Measurements from ENCODE around the gene SLC39A5.
A peak's percentile ranks its signal among the peaks of the same experiment; 100 is the strongest.
"Not testable (repeated sequence)": the region's sequence is repeated elsewhere in the genome, so short reads cannot be mapped to it uniquely, and the experiment has no call there.

Gene SLC39A5

DNA sequence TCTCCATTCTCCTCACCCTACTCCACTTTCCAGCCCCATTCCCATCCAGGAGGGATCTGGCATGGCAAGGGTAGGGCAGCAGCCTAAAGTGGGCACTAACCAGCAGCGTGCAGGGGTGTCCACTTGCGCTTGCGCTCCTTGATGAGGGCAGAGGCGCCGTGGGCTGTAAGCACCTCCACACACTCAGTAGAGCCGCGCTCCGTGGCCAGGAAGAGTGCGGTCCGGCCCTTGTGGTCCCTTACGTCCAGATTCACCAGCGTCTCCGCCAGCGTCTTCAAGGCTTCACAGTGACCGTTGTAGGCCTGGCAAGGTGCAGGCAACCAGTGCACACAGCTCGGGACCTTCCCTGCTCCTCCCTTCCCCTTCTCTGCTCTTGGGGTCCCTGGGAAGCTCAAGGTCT, 18.1 kb downstream of the SLC39A5 start:
- no peak for DNase-seq (ENCODE audit: low read depth)

DNA sequence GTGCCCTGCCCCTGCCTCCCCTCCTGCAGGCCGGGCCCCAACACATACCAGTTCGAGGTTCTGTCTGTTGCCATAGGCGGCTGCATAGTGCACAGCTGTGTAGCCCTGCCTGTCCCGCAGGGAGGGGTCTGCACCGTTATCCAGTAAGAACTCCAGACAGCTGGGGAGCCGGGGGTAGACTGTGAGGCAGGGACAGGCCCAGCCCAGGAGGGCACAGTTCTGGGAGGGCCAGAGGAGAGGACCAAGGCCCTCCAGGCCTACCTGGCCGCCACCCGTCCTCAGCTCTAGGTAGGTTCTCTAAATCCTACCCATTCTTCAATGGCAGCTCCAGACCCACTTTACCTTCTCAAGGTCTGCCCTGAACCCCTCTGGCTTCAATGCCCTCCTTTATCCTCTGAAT, 18.9 kb downstream of the SLC39A5 start:
- DNase-seq (ENCODE audit: low read depth) = no peak

DNA sequence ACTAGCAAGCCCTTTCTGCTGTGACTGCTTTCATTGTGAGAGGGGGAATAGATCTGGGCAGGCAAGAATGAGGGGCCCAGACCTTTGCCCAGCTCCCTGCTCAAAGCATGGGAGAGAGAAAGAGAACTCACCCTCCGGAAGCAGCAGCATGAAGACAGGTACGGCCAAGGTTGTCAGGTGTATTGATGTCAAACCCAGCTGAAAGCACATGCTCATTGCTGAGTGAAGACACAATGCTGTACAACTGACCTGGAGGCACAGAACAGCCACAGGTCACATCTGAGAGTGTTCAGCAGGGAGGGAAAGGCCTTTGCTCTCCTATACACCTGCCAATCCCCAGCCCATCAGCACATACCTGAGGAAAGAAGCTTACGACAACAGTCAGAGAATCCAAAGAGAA, 22.8 kb downstream of the SLC39A5 start:
- no peak for DNase-seq (ENCODE audit: low read depth)

DNA sequence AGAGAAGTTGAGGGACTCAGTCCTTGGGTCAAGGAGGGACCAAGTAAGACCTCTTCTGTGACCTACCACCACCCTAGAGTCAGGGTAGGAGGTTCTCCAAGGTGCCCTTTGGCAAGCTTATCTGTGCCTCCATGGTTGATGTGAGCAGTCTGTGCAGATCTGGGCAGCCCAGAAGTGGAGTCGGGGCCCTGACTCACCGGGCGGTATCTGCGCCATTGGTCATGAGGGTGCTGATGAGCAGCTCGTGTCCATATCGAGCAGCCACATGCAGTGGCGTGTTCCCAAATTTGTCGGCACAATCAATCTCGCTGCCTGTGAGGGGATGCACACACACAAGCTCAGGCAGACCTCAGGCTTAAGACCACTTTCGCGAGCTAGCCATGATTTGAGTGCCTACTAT, 23.2 kb downstream of the SLC39A5 start:
- no peak for DNase-seq (ENCODE audit: low read depth)

DNA sequence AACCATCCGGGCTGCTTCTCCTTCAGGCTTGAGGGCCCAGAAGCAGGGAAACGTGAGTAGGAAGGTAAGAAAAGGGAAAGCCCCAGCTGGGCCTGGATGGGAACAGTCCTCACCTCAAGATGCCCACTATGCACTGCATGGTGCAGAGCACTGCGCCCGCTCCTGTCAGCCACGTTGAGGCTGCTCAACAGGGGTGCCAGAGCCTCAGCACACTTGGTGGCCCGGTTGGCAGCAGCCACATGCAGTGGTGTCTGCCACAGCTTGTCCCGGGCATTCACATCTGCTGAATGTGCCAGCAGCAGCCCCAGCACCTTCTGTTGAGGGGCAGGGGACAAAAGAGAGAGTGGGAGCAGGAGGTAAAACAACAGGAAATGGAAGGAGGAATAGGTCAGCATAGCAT, 25.8 kb downstream of the SLC39A5 start:
- no peak for DNase-seq (ENCODE audit: low read depth)

DNA sequence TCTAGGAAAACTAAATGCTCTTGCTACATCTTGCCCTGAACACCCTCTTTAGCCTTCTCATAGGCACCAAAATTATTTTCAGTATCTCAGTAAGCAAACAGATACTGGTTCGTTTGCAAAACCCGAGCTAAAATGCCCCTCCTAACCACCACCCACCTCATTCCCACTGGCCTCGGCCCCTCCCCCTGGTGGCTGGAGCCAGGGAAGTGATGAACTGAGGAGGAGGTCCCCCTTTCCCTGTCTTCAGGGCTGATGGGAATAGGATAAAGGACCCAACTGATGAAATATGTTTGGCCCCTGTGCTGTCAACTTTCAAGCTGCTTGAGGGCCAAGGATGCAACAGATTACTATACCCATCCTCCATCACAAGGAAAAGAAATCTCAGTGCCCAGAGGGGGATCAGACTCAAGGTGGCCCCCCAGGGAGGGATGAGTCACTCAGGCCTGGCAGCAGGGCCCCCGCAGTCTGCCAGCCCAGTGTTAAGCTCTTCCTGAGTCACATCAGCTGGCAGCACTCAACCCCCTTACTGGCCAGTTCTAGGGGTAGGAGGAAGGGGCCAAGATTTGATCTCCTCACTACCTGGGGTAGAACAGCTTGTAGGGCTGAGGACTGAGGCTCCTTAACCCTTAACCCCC, 26.6 kb downstream of the SLC39A5 start:
- peak; percentile 68 for DNase-seq (ENCODE audit: low read depth)

DNA sequence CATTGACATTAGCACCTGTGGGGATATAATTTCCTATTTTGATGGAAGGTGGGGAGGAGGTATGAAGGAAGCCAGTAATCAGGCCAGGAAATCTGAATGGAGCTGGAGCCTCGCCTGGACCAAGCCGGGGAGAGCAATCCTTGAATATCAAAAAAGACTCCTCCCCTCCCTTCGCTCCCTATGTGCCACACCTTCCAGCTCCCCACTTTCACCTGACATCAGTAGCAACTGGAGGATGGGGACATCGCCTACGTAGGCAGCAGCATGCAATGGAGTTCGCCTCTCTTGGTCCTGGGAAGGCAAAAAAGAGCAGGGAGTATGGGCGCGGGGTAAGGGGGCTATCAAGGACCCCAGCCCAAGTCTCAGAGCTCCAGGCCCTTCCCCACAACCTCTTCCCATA, 27.2 kb downstream of the SLC39A5 start:
- no peak for DNase-seq (ENCODE audit: low read depth)

DNA sequence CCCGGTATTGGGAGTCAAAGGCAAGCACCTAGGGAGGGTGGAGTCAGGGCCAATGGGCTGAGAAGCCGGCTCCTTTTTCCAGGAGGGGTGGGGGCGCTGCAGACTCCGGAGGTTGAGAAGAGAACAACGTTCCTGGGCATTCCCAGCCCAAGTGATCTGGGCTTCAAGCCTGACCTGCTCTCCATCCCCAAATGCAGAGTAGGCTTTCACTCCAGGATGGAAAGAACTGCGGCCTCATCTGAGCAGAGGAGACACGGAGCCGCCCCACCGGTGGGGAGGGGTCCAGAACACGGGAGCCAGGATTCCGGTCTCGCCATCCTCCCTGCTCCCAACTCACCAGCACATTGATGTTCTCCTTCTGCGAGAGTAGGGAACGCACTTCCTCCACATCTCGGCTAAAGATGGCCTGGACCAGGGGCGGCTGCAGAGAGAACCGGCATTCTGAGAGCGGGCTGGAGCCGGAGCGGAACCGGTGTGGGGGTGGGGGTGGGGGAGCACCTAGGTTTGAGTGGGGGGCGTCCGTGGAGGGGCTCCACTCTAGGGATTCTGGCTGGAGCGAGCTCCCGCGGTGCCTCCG, 27.7 kb downstream of the SLC39A5 start:
- peak; percentile 65 for DNase-seq (ENCODE audit: low read depth)

DNA sequence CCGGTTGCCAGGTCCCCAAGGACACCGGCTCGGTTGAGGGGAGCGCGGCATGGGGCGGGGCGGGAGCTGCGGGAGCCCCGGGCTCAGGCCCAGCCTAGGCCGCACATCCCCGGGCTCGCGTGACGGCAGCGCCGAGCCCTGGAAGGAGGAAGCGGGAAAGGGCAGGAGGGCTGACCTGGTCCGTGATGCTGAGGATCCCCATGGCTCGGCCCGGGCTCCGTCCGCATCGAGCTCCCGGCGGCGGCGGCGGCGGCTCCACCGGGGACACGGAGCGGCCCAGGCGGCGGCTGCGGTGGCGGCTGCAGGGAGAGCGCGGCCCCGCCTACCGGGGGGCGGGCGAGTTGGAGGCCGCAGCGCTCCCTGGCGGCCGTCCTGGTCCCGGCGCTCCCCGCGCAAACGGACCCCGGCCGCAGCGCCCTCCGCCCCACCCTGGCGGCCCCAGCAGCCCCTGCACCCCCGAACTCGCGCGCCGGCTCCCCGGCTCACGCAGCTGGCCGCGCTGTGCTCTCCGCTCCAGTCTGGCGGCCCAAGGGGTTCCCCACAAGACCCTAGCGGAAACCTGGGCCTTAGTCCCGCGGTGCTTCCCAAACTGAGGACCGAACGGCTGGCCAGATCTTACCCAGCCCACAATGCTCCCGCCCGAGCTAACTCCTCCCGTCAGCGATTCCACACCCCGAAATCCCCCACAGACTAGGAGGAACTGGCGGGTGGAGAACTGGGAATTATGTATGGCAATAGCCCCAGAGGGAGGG, 28.4 kb downstream of the SLC39A5 start, which contains the start of gene ANKRD52:
Gene ANKRD52, minus strand, starts transcription at position 317 of the 752 bp plus-strand sequence. Its CDS starts 115 bp downstream, at position 202.
- peak; percentile 84 for DNase-seq (ENCODE audit: low read depth)

DNA sequence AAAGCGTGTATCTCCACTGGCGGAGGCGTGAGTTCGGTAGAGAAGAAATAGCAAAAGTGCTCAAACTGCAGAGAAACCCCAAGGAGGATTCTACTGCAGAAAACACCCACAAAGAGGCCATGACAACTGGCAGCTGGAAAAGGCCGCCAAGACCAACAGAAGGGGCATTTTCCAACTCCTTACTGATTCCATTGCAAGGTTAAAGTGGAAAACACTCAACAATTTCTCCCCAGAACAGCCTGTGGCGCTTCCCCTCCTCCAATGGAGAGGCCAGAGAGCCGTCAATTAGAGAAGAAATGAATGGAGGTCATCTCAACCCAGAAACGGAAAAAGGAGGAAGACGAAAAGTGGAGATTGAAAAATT, 29.0 kb downstream of the SLC39A5 start:
- no peak for DNase-seq (ENCODE audit: low read depth)

DNA sequence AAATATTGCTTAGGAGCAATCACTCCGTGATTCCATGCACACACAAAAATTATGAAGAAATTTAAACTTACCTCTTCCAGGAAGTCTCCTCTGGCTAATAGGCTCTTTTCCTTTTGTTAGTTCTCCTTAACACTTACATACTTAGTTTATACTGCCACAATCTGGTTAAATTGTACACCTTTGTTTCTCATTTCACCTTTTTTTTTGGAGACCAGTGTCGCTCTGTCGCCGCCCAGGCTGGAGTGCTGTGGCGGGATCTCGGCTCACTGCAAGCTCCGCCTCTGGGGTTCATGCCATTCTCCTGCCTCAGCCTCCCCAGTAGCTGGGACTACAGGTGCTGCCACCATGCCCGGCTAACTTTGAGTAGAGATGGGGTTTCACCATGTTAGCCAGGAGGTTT, 30.5 kb downstream of the SLC39A5 start:
- DNase-seq (ENCODE audit: low read depth) = no peak

DNA sequence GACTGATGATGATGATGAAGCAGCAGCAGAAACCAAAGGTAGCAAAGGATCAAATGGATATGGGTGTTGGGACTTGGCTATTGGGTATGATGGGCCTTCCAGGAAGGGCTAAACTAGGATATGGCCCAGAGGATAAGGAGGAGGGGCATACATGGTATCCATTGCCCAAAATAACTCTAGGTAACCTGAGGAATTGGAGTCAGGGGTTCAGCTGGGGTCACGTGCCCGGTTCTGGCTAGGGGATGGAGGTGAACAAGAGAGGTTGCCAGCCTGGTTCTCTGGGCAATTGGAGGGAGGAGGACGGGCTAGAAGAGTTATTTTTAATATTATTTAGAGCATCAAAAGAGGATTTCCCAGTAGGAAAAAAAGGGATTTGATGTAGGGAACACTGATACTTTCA, 31.1 kb downstream of the SLC39A5 start:
- no peak for DNase-seq (ENCODE audit: low read depth)

DNA sequence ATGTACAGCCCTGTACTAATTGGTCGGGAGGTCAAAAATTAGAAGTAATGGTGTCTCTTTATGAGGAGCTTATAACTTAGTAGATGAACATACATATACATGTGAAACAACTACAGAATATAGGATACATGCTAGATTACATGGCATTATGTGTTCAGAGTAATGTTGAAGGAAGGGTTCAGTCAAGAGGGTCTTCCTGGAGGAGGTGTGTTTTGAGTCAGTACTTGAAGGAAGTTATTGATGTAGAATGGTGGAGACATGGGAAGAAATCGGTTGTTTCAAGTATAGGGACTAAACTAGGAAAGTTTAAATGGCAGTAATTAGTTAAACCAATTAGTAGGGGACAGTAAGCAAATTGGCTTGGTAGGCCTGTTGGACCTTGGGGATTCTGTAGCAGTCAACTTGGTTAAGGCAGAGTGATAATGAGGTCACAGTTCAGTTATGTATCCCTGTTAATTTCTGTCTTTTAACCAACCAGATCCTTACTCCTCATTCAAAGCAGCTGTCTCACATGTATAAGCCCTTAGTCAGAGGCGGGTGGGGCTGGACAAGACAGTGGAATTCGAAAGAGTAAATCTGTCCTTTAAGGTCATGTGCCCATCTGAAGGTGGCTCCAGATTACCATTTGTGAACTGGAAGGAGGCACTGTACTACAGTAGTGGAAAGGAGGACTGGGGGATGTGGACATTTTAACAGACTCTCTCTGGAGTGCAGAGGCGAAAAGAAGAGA, 31.8 kb downstream of the SLC39A5 start:
- peak; percentile 93 for DNase-seq (ENCODE audit: low read depth)

DNA sequence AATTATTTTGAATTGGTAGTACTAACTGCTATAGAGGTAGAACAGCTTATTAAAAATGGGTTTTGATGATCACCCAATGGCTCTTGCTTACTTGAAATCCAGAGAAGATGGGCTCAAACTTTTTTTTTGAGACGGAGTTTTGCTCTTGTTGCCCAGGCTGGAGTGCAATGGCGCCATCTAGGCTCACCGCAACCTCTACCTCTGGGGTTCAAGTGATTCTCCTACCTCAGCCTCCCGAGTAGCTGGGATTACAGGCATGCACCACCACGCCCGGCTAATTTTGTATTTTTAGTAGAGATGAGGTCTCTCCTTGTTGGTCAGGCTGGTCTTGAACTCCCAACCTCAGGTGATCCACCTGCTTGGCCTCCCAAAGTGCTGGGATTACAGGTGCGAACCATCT, 33.1 kb downstream of the SLC39A5 start:
- not testable (repeated sequence) for DNase-seq (ENCODE audit: low read depth)

DNA sequence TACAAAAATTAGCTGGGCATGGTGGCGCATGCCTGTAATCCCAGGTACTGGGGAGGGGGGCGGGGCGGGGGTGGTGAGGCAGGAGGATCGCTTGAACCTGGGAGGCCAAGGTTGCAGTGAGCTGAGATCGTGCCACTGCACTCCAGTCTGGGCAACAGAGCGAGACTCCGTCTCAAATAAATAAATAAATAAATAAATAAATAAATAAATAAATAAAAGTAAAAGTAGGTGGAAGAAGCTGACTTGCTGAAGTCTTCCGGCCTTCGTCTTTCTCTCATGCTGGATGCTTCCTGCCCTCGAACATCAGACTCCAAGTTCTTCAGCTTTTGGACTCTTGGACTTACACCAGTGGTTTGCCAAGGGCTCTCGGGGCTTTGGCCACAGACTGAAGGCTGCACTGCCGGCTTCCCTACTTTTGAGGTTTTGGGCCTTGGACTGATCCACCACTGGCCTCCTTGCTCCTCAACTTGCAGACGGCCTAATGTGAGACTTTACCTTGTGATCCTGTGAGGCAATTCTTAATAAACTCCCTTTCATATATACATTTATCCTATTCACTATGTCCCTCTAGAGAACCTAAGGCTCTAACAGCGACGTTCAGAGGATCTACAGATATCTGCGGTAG, 36.3 kb downstream of the SLC39A5 start:
- DNase-seq (ENCODE audit: low read depth) = not testable (repeated sequence)

DNA sequence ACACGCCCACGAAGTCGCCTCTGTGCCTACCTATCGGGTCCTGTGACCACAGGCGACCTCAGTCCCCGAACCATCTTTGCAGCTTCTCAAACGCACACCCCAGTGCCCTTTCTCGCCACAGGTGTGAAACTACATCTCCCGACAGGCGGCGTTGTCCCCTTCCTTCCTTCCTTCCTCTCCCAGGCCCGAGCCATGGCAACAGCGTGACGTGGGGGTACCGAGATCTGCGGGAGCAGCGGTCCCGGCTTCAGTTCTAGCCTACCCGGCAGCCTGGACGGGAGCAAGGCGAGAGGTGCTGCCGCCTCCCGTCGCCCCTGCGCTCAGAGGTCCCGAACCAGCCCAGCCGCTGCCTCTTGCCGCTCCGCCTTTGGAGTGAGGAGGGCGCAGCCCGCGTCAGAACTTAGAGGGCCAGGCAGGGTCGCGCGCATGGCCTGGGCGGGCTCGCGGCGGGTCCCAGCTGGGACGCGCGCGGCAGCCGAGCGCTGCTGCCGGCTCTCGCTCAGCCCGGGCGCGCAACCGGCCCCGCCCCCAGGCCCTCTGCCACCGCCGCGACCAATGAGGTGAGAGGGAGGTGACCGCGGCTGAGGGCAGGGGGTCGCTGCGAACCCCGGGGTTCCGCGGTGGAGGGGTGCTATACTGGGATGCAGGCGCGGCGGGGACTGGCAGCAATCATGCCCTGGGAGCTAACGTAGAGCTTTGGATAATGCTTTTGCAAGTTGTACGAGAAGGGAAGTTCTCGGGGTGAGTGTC, 37.0 kb downstream of the SLC39A5 start, which contains the start of gene COQ10A:
Gene COQ10A, plus strand, starts transcription at position 250 of the 750 bp plus-strand sequence. Its CDS starts 177 bp downstream, at position 427.
- peak; percentile 92 for DNase-seq (ENCODE audit: low read depth)

DNA sequence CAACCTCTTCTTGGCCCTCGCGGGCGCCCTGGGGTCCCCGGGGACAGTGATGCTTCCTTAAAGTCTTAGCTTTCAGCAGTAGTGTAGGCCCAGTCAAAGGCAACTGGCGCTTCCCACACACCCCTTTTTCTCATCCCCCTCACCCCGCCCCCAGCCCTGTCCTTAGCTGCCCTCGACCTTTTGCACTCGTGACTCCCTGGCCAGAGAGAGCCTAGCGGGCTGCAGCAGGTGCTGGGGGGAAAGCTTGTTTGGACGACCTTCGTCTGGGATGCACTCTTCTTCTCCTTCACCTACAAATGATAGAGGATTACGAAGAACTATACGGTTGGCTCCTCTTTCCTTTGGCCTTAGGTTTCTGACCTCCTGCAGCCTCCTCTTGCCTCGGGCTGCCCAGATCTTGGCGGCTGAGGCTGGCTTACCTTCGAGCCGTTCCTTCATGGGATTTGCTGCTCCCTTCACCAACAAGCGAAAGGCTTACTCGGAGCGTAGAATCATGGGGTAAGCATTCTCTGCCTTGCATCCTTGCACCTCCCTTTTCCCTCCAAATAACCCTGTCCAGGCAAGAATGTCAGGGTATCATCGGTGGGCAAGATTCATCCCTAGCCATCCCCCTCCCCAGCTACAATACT, 37.7 kb downstream of the SLC39A5 start:
- no peak for DNase-seq (ENCODE audit: low read depth)

DNA sequence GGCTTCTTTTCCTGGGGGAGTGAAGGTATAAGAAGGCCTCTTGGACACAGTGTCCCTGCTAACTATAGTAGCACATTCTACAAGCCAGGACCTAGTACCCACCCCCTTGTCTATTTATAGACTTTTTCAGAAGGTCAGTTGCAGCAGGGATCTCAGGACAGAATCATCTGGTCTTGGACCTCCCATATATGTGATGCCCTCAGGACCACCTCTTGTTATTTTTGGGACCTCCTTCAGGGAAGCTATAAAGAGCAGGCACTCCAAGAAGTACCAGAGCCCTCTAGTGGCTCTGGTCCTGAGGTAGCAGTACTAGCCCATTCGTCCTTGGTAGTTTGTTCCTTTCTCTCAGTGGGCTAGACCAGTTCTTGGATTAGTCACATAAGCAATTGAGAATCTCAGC, 41.2 kb downstream of the SLC39A5 start:
- peak; percentile 61 for DNase-seq (ENCODE audit: low read depth)

DNA sequence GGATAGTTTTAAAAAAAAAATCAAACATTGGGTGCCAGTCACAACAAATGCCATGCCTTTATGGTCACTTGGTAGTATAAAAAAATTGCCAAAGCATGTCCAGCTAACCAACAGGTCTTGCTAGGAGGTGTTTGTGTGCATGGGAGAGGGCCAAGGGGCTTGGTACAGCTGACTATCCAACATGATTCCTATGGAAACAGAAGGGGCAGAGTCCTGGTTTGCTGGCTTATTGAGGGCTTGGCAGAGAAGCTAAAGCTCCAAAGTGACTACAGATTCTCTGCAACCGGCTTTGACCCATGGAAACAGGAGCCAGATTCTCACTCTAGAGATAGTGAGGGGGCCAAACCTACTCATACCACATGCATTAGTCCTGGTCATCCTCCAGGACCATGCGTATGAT, 42.6 kb downstream of the SLC39A5 start:
- not testable (repeated sequence) for DNase-seq (ENCODE audit: low read depth)

DNA sequence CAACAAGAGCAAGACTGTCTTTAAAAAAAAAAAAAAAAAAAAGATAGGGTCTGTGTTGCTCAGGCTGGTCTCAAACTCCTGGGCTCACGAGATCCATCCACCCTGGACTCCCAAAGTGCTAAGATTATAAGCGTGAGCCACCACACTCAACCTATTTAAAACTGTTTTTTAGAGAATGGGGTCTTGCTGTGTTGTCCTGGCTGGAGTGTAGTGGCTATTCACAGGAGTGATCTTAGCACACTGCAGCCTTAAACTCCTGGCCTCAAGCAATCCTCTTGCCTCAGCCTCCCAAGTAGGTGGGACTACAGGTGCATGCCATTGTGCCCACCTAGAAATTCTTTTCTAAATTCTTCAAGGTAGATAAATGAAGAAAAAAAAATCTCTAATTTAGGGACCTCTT, 44.4 kb downstream of the SLC39A5 start:
- DNase-seq (ENCODE audit: low read depth) = no peak

DNA sequence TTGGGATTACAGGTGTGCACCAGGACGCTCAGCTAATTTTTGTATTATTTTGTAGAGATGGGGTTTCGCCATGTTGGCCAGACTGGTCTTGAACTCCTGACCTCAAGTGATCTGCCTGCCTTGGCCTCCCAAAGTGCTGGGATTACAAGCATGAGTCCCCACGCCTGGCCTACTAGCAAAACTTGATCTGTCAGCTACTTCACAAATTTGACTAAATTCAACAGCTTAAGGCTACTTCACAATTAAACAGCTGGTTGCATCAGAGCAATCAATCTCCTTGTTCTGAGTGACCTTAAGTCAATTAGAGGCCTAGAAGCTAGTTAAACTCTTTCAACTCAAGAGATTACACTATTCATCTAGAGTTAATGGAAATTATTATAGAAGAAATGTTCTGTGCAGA, 49.1 kb downstream of the SLC39A5 start:
- DNase-seq (ENCODE audit: low read depth) = no peak
